PFSK-1 (cell line): ENCODE data around the gene NKAIN2.

Experiments
- FOXP2 ChIP-seq: optimal IDR thresholded peaks from 2 replicates; pipeline ENCODE3; 2011; ENCODE audit warnings: borderline replicate concordance, control low read depth, inconsistent platforms; ENCODE audit not compliant: insufficient read depth; ENCODE audit errors: extremely low read length, extremely low read depth
- POLR2AphosphoS5 ChIP-seq: IDR thresholded peaks from 2 replicates; pipeline ENCODE4 v1.6.1; 2012; ENCODE audit warnings: low read depth, mild to moderate bottlenecking, control low read depth, low read length, moderate library complexity
- SIN3A ChIP-seq: IDR thresholded peaks from 2 replicates; pipeline ENCODE4 v1.6.1; 2012; ENCODE audit warnings: mild to moderate bottlenecking, low read length, moderate library complexity, borderline replicate concordance; ENCODE audit not compliant: insufficient read depth
- TAF1 ChIP-seq: IDR thresholded peaks from 2 replicates; pipeline ENCODE4 v1.6.1; 2012; ENCODE audit warnings: low read length, control low read depth, borderline replicate concordance; ENCODE audit not compliant: insufficient read depth
- TF ChIP-seq, protein P1 (sequence below), 2 experiments: IDR thresholded peaks; 2 replicates each; pipeline versions ENCODE4 v1.6.1 to v1.8.0; 2011 to 2012; ENCODE audit warnings: low read depth in 2 of 2, low read length in 2 of 2, control low read depth in 1 of 2, inconsistent platforms in 1 of 2, mild to moderate bottlenecking in 1 of 2, moderate library complexity in 1 of 2; ENCODE audit not compliant: insufficient read depth in 1 of 2

DNA sequence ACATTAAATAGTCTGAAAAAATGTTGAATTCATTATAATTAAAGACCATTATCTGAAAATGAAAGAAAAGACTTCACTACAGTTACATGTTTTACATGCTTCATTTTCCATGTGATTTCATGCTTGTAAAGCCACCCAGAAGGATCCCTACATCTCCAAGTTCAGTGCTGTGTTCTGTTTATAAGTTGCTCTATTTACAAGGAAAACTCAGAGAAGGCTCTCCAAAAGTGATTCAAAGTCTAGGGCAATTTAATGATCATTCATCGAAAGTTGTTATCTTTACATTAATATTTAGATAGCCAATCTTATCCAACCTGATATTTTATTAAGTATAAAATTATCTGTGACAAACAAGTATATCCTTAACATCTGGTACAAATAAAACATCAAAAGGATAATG, 663.7 kb downstream of the NKAIN2 start:
- TF ChIP-seq, protein P1, sequence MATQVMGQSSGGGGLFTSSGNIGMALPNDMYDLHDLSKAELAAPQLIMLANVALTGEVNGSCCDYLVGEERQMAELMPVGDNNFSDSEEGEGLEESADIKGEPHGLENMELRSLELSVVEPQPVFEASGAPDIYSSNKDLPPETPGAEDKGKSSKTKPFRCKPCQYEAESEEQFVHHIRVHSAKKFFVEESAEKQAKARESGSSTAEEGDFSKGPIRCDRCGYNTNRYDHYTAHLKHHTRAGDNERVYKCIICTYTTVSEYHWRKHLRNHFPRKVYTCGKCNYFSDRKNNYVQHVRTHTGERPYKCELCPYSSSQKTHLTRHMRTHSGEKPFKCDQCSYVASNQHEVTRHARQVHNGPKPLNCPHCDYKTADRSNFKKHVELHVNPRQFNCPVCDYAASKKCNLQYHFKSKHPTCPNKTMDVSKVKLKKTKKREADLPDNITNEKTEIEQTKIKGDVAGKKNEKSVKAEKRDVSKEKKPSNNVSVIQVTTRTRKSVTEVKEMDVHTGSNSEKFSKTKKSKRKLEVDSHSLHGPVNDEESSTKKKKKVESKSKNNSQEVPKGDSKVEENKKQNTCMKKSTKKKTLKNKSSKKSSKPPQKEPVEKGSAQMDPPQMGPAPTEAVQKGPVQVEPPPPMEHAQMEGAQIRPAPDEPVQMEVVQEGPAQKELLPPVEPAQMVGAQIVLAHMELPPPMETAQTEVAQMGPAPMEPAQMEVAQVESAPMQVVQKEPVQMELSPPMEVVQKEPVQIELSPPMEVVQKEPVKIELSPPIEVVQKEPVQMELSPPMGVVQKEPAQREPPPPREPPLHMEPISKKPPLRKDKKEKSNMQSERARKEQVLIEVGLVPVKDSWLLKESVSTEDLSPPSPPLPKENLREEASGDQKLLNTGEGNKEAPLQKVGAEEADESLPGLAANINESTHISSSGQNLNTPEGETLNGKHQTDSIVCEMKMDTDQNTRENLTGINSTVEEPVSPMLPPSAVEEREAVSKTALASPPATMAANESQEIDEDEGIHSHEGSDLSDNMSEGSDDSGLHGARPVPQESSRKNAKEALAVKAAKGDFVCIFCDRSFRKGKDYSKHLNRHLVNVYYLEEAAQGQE (IDR thresholded peaks at IDR 0.05; ENCODE audit: insufficient read depth in 1 of 2, low read depth in 2 of 2, low read length in 2 of 2): no peak
- TF ChIP-seq SIN3A: no peak
- no peak for TF ChIP-seq POLR2AphosphoS5
- TF ChIP-seq TAF1: no peak
- TF ChIP-seq FOXP2: no peak
